Calu3 (cell line): ENCODE data around the gene UBR3. TPM values are rescaled to one million over a fixed set of nuclear protein-coding genes. Genes with fewer than 3 reads are reported as not detected.

Experiments used
- BruUV-seq: library from RNA; stranded (reverse); fragments of 400-500 nt; replicated peaks from 2 replicates; lab custom pipeline; 2021; lab: Mats Ljungman, UMichigan
- CTCF ChIA-PET: fragments of 300-600 bp; sonication (Branson Sonifier 250); formaldehyde crosslinking; loops from one replicate; lab custom pipeline; 2022; ENCODE audit warnings: antibody characterized with exemption; lab: Charles Lee
- DNase-seq: peaks from one replicate; pipeline ENCODE4 v3.0.0; 2022
- H3K27ac Mint-ChIP-seq: one replicate; pipeline ENCODE4 v1.8.0; 2022; ENCODE audit warnings: mixed read lengths; ENCODE audit not compliant: unreplicated experiment
- H3K27me3 Mint-ChIP-seq: one replicate; pipeline ENCODE4 v1.8.0; 2022; ENCODE audit warnings: mixed read lengths; ENCODE audit not compliant: unreplicated experiment
- H3K36me3 Mint-ChIP-seq: one replicate; pipeline ENCODE4 v1.8.0; 2022; ENCODE audit warnings: mild to moderate bottlenecking, moderate library complexity, mixed read lengths; ENCODE audit not compliant: insufficient read depth, unreplicated experiment
- H3K4me1 Mint-ChIP-seq: one replicate; pipeline ENCODE4 v1.8.0; 2022; ENCODE audit warnings: mild to moderate bottlenecking, low read depth, mixed read lengths; ENCODE audit not compliant: unreplicated experiment
- H3K4me3 Mint-ChIP-seq: one replicate; pipeline ENCODE4 v1.8.0; 2022; ENCODE audit warnings: mild to moderate bottlenecking, low read depth, moderate library complexity, mixed read lengths; ENCODE audit not compliant: unreplicated experiment
- H3K9me3 Mint-ChIP-seq: one replicate; pipeline ENCODE4 v1.8.0; 2022; ENCODE audit warnings: low read depth, mixed read lengths; ENCODE audit not compliant: unreplicated experiment
- intact Hi-C: fragments of 100-400 bp; cut with micrococcal nuclease; formaldehyde crosslinking; loops from one replicate; pipeline ENCODE4 v1.10.0; 2022; ENCODE audit not compliant: unreplicated experiment
- total RNA-seq: library from RNA; stranded (reverse); gene quantifications from 2 replicates; pipeline ENCODE4 v1.2.3, GENCODE V29; 2022
- TF ChIP-seq, protein P1 (sequence below): fragments of 200-600 bp; IDR thresholded peaks from one replicate; pipeline ENCODE4 v1.8.0; 2022; ENCODE audit warnings: antibody characterized with exemption; ENCODE audit not compliant: unreplicated experiment

The UBR3 gene
- total RNA-seq, 1 experiment from 2014 or later: 33.1 TPM

DNA sequence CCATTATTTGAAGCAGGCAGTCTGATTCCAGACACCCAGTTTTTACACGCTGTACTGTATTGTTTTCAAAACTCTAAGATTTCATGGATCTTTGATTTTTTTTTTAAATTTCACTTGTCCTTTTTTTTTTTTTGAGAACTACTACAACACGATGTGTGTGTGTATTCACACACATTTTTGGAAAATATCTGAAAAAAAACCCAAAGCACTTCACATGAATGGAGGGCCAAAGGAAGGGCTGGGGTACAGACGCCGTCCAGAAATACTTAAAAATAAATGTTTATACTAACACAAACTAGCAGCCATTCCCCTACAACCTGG is 28.9 kb upstream of the UBR3 start:
- TF ChIP-seq, protein P1, sequence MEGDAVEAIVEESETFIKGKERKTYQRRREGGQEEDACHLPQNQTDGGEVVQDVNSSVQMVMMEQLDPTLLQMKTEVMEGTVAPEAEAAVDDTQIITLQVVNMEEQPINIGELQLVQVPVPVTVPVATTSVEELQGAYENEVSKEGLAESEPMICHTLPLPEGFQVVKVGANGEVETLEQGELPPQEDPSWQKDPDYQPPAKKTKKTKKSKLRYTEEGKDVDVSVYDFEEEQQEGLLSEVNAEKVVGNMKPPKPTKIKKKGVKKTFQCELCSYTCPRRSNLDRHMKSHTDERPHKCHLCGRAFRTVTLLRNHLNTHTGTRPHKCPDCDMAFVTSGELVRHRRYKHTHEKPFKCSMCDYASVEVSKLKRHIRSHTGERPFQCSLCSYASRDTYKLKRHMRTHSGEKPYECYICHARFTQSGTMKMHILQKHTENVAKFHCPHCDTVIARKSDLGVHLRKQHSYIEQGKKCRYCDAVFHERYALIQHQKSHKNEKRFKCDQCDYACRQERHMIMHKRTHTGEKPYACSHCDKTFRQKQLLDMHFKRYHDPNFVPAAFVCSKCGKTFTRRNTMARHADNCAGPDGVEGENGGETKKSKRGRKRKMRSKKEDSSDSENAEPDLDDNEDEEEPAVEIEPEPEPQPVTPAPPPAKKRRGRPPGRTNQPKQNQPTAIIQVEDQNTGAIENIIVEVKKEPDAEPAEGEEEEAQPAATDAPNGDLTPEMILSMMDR: no peak
- H3K9me3 Mint-ChIP-seq: no peaks in the 10 kb centered on the region
- H3K4me3 Mint-ChIP-seq: peak overlapping the region; percentile 80
- H3K27ac Mint-ChIP-seq: peak overlapping the region; percentile 78
- peaks cover 30% of the 10 kb centered on the region for H3K36me3 Mint-ChIP-seq
- H3K27me3 Mint-ChIP-seq: no peaks in the 10 kb centered on the region
- intact Hi-C loops: no loop called here
- CTCF ChIA-PET: interaction anchor here (1.0 kb wide), 1 partner anchor 9 kb away, joined by 4 read pairs; no protein-coding TSS in a partner anchor
- H3K4me1 Mint-ChIP-seq: no peaks in the 10 kb centered on the region
- DNase-seq: no peak
- BruUV-seq: no TSS peak

DNA sequence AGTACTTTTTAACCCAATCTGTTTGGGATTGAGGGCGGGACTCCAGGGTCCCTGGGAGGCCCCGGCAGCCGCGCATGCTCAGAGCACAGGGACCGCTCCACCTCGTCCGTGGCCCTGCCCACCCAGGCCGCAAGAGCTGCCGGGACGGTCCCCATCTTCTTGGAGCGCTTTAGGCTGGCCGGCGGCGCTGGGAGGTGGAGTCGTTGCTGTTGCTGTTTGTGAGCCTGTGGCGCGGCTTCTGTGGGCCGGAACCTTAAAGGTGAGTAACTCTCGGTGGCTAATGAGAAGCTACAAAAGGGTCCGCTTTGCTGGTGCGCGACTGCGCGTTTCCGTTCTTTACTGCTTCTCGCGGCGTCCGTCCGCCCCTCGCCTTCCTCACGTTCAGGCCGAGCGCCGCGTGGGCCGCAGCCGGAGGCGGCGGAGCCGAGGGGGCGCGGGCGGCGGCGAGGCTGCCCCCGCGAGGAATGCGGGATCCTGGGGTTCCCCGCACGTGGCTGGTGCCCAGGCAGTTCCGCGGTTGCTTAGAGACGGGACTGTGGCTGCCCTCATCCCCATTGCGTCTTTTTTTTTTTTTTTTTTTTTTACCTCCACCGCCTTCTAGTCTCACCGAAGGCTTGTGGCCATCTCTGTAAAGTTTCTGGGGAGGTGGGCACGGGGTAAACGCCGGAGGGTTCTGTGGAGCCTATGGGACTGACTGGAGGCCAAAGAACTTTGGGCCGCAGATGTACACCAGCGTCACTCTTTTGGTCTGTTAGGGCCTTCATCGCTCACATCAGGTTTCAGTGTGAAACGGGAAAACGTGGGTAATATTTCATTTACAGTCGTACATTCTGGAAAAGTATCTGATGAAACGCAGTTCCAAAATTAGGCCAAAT is 28.3 kb upstream of the UBR3 start, which contains the start of gene SSB:
Gene SSB (plus strand): TSS at position 154 of the 875 bp plus-strand sequence. CDS start 2,090 bp downstream, outside the sequence.
- BruUV-seq: no TSS peak

DNA sequence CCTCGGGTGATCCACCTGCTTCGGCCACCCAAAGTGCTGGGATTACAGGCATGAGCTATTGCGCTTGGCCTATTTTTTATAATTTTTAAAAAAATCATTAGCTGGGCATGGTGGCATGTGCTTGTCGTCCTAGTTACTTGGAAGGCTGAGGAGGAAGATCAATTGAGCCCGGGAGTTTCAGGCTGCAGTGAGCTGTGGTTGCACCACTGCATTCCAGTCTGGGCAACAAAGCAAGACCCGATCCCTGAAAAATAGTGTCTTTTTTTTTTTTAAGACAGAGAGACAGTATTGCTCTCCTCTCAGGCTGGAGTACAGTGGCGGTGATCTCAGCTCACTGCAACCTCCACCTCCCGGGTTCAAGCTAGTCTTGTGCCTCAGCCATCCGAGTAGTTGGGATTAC is 23.8 kb upstream of the UBR3 start:
- intact Hi-C loops: no loop called here
- no peaks in the 10 kb centered on the region for H3K4me1 Mint-ChIP-seq
- no peak overlapping the region for H3K4me3 Mint-ChIP-seq
- H3K9me3 Mint-ChIP-seq: no peaks in the 10 kb centered on the region
- no TSS peak for BruUV-seq
- CTCF ChIA-PET: no interaction called here
- peaks cover 50% of the 10 kb centered on the region for H3K36me3 Mint-ChIP-seq
- H3K27me3 Mint-ChIP-seq: no peaks in the 10 kb centered on the region
- TF ChIP-seq, protein P1: no peak
- no peak overlapping the region for H3K27ac Mint-ChIP-seq
- DNase-seq: no peak

More for the DNA sequence above, 28.3 kb upstream of the UBR3 start, which contains the start of gene SSB:
- peak; percentile 95 for DNase-seq
- Mint-ChIP-seq H3K4me1 (no peaks in the 10 kb centered on the region), H3K27me3 (no peaks in the 10 kb centered on the region), H3K36me3 (peaks cover 30% of the 10 kb centered on the region), H3K9me3 (no peaks in the 10 kb centered on the region), H3K27ac (peak within 1 kb of the TSS; percentile 78), H3K4me3 (peak within 1 kb of the TSS; percentile 80)
- CTCF ChIA-PET: interaction anchor here (0.7 to 1.0 kb wide), 2 partner anchors 9 to 101 kb away, joined by 3 to 4 read pairs; no protein-coding TSS in a partner anchor
- intact Hi-C loops: no loop called here
- TF ChIP-seq, protein P1: no peak

DNA sequence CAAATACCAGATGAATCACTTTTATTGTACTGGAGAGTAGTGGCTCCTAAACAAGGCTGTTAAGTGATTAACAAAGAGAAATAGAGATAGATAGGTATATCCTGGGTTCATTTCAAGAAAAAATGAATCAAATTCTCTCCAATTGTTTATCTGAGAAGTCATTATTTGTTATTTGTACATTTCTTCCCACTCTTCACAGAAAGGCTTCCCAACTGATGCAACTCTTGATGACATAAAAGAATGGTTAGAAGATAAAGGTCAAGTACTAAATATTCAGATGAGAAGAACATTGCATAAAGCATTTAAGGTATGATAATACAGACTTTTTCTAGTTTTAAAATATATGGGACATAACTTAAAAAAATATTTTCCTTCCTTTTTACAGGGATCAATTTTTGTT is 20.7 kb upstream of the UBR3 start:
- H3K27ac Mint-ChIP-seq: no peak overlapping the region
- no peak overlapping the region for H3K4me3 Mint-ChIP-seq
- peaks cover 65% of the 10 kb centered on the region for H3K36me3 Mint-ChIP-seq
- BruUV-seq: no TSS peak
- no peaks in the 10 kb centered on the region for H3K9me3 Mint-ChIP-seq
- TF ChIP-seq, protein P1: no peak
- intact Hi-C loops: no loop called here
- no peak for DNase-seq
- no peaks in the 10 kb centered on the region for H3K27me3 Mint-ChIP-seq
- CTCF ChIA-PET: no interaction called here
- no peaks in the 10 kb centered on the region for H3K4me1 Mint-ChIP-seq
